HFFc6 (cell line): Measurements from ENCODE around the gene ADGRF5. TPM values are rescaled to one million over a fixed set of nuclear protein-coding genes. Genes with fewer than 3 reads are reported as not detected.

Experiments used
- DNase-seq: peaks from one replicate; pipeline ENCODE4 v3.0.0-alpha.2; 2018
- H3K27ac Mint-ChIP-seq: 2 replicates; pipeline ENCODE4 v1.8.0; 2020; ENCODE audit warnings: mild to moderate bottlenecking, mixed read lengths
- H3K27me3 Mint-ChIP-seq: 2 replicates; pipeline ENCODE4 v1.8.0; 2021; ENCODE audit warnings: mild to moderate bottlenecking, moderate library complexity, mixed read lengths; ENCODE audit not compliant: insufficient read depth
- H3K36me3 Mint-ChIP-seq: 2 replicates; pipeline ENCODE4 v1.8.0; 2021; ENCODE audit warnings: low read depth, mixed read lengths
- H3K4me1 Mint-ChIP-seq: 2 replicates; pipeline ENCODE4 v1.8.0; 2020; ENCODE audit warnings: low read depth, mixed read lengths
- H3K4me3 Mint-ChIP-seq: 2 replicates; pipeline ENCODE4 v1.8.0; 2020; ENCODE audit warnings: mild to moderate bottlenecking, moderate library complexity, mixed read lengths
- H3K9me3 Mint-ChIP-seq: 2 replicates; pipeline ENCODE4 v1.8.0; 2020; ENCODE audit warnings: mild to moderate bottlenecking, mixed read lengths
- CTCF ChIP-seq: fragments of 200-600 bp; sonication (generic); IDR thresholded peaks from 2 replicates; pipeline ENCODE4 v1.5.0; 2021; ENCODE audit warnings: antibody characterized with exemption, mild to moderate bottlenecking
- total RNA-seq, 6 experiments: library from RNA; stranded (reverse); fragmentation: NEBNext Ultra II Directional; extraction: Animal tissue kit (Norgen Biotek cat#: 25700); gene quantifications; 2 replicates in 1 of 6; 3 replicates in 5 of 6; pipeline ENCODE4 v1.2.3, GENCODE V29; 2021

Gene ADGRF5
- total RNA-seq, 6 experiments from 2014 or later = 0.06 to 0.26 (median 0.20) TPM; not detected in 2

DNA sequence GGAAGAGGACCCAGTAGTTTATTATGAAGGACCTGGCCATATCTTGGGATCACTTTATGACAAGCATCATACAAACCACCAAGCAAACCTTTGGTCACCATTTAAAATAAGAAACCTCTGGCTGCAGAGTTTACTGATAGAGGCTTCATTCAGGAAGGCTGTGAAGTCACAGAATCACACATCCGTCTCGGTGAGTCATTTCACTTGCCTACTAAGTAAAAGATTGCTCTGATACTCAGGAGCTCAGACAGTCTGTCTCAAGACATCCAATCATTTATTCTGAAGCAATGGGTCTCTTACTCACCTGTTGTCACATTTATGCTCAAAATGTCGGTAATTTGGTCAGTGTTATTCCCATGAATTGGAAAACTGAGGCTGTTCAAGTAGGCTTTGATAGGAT lies 33.7 kb downstream of the ADGRF5 start:
- H3K4me3 Mint-ChIP-seq = no peak overlapping the region
- no peaks in the 10 kb centered on the region; the same call in 1 of the 2 replicates for H3K27me3 Mint-ChIP-seq
- no peak overlapping the region for H3K27ac Mint-ChIP-seq
- no peak for DNase-seq
- no peaks in the 10 kb centered on the region for H3K36me3 Mint-ChIP-seq
- no peak for TF ChIP-seq CTCF
- no peaks in the 10 kb centered on the region for H3K4me1 Mint-ChIP-seq
- H3K9me3 Mint-ChIP-seq = no peaks in the 10 kb centered on the region; the same call in 1 of the 2 replicates

- Mint-ChIP-seq H3K27ac (no peak overlapping the region), H3K36me3 (no peaks in the 10 kb centered on the region), H3K27me3 (no peaks in the 10 kb centered on the region; the same call in 1 of the 2 replicates), H3K9me3 (peaks cover 7% of the 10 kb centered on the region; the same call in 1 of the 2 replicates), H3K4me1 (no peaks in the 10 kb centered on the region), H3K4me3 (no peak overlapping the region)
- DNase-seq = no peak
- no peak for TF ChIP-seq CTCF
These were observed 39.1 kb downstream of the ADGRF5 start for GRCh38 chr6:46882645-46883044.

GRCh38 chr6:46879003-46879402 lies 42.7 kb downstream of the ADGRF5 start:
- Mint-ChIP-seq H3K27me3 (no peaks in the 10 kb centered on the region; the same call in 1 of the 2 replicates), H3K4me3 (no peak overlapping the region), H3K27ac (no peak overlapping the region), H3K4me1 (no peaks in the 10 kb centered on the region), H3K36me3 (no peaks in the 10 kb centered on the region), H3K9me3 (peaks cover 7% of the 10 kb centered on the region; the same call in 1 of the 2 replicates)
- no peak for DNase-seq
- no peak for TF ChIP-seq CTCF

DNA sequence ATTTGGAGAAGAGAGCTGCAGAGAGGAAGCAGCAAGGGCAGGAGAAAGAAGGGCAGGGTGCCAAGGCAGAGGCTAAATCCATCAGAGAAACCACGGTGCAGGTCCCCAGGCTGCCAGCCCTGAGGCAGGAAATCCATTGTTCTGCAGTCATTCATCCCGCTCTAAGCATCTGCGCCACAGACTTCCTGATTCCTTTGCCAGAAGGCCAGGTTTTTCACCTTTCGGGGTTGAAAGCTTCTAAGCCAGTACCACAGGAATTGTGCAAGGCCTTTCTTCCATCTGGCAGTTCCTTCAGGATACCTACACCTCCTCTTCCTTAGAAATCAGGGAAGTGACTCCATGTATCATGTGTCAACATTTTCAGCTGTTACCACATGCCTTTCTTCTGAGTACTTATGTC lies 45.6 kb downstream of the ADGRF5 start:
- TF ChIP-seq CTCF = no peak
- DNase-seq = no peak
- Mint-ChIP-seq H3K4me1 (no peaks in the 10 kb centered on the region), H3K9me3 (peaks cover 7% of the 10 kb centered on the region; the same call in 1 of the 2 replicates), H3K4me3 (no peak overlapping the region), H3K27me3 (peaks cover 2% of the 10 kb centered on the region; the same call in 1 of the 2 replicates), H3K36me3 (no peaks in the 10 kb centered on the region), H3K27ac (no peak overlapping the region)

DNA sequence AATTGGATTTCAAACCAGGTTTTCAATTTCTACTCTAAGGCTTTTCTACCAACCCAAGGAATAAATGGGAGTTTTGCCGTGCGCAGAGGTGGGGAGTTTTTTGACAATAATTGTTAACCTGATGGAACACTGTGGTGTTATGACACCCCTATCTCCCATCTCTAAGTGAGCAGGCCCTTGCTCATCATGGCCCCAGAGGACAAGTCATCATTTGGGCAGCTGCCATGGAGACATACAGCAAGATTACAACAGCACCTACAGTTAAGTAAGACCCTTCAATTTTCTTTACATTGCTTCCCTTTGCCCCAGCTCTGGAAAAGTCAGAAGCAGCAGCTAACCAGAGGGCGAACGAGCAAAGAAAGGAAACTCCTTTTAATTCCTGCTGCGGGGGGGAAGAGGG lies 54.3 kb downstream of the ADGRF5 start:
- Mint-ChIP-seq H3K4me3 (no peak overlapping the region), H3K27ac (no peak overlapping the region), H3K36me3 (no peaks in the 10 kb centered on the region), H3K27me3 (peaks cover 2% of the 10 kb centered on the region; the same call in 1 of the 2 replicates), H3K4me1 (no peaks in the 10 kb centered on the region), H3K9me3 (no peaks in the 10 kb centered on the region)
- no peak for TF ChIP-seq CTCF
- DNase-seq = no peak

DNA sequence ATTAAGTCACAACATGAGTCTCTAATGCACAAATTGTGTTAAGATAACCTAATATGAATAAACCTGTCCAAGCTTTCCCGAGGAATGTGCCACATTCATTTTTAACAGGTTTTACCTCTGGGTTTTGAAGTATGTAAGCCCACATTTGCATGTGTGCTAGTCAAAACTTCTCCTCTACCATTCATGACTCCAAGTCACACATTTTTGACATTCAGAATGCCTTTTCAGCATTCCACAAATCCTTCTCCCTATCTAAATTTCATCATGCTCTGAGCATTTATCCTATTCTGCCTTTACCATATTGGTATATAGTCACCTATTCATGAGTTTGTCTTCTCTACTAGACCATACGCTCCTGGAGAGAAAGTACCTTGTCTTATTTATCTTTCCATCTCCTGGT lies 56.5 kb downstream of the ADGRF5 start:
- H3K27me3 Mint-ChIP-seq = peaks cover 3% of the 10 kb centered on the region; the same call in 1 of the 2 replicates
- H3K4me1 Mint-ChIP-seq = no peaks in the 10 kb centered on the region
- TF ChIP-seq CTCF = no peak
- no peak for DNase-seq
- no peak overlapping the region for H3K4me3 Mint-ChIP-seq
- no peak overlapping the region for H3K27ac Mint-ChIP-seq
- H3K9me3 Mint-ChIP-seq = no peaks in the 10 kb centered on the region
- H3K36me3 Mint-ChIP-seq = no peaks in the 10 kb centered on the region
